ENCODE measurements around the gene KCNQ4.
A peak's percentile ranks its signal among the peaks of the same experiment; 100 is the strongest.

The KCNQ4 gene

DNA sequence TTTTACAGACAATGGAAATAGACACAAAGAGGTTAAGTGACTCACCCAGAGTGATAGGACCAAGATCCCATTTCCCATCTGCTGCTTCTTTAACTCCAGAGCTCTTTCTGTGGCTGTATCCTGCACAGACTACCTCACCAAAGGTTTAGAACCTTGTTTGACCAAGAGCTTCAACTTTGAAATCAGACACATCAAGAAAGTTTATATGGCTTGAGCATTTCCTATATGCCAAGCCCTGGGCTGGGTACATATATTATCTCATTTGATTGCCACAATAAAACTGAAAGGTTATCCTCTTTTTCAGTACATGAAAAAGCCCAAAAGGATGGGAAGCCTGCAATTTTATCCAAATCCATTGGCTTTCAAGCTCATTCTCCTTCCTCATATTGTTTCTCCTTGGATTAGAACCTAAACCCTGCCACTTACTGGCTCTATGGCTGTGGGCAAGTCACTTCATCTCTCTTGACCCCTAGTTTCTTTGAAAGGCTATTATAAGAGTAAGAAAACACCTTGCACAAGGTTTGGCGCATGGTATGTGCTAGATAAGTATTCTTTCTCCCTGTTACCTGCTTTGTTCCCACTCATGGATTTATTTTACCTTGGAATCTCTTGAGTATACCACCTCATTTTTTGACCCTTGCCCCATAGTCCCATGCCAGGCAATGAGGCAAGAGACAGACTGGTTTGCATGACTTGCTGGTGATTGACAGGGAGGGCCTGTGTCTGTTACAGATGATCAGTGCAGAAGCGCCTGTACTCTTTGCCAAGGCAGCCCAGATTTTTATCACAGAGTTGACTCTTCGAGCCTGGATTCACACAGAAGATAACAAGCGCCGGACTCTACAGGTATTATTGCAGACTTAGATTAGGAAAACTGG is 34.5 kb upstream of the KCNQ4 start:
- peak overlapping the region; percentile 41 for H3K4me3 ChIP-seq (ENCODE audit: low read depth, low read length)
- H3K27ac ChIP-seq = no peak overlapping the region
- H3K79me2 ChIP-seq = no peaks in the 10 kb centered on the region
- no peaks in the 10 kb centered on the region for H3K9me3 ChIP-seq (ENCODE audit: control insufficient read depth, low read length)
- H3K4me1 ChIP-seq = peaks cover 4% of the 10 kb centered on the region
- no peaks in the 10 kb centered on the region for H3K27me3 ChIP-seq (ENCODE audit: control insufficient read depth, insufficient read depth, low read length)
- H3K9ac ChIP-seq = no peak overlapping the region
- H3K36me3 ChIP-seq (ENCODE audit: control insufficient read depth, insufficient read depth, low read length) = no peaks in the 10 kb centered on the region
- no peak overlapping the region for H2AFZ ChIP-seq
- TF ChIP-seq, protein P1, sequence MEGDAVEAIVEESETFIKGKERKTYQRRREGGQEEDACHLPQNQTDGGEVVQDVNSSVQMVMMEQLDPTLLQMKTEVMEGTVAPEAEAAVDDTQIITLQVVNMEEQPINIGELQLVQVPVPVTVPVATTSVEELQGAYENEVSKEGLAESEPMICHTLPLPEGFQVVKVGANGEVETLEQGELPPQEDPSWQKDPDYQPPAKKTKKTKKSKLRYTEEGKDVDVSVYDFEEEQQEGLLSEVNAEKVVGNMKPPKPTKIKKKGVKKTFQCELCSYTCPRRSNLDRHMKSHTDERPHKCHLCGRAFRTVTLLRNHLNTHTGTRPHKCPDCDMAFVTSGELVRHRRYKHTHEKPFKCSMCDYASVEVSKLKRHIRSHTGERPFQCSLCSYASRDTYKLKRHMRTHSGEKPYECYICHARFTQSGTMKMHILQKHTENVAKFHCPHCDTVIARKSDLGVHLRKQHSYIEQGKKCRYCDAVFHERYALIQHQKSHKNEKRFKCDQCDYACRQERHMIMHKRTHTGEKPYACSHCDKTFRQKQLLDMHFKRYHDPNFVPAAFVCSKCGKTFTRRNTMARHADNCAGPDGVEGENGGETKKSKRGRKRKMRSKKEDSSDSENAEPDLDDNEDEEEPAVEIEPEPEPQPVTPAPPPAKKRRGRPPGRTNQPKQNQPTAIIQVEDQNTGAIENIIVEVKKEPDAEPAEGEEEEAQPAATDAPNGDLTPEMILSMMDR (IDR thresholded peaks at IDR 0.05) = no peak
- H3K4me2 ChIP-seq (ENCODE audit: low read length) = peak overlapping the region; percentile 56

DNA sequence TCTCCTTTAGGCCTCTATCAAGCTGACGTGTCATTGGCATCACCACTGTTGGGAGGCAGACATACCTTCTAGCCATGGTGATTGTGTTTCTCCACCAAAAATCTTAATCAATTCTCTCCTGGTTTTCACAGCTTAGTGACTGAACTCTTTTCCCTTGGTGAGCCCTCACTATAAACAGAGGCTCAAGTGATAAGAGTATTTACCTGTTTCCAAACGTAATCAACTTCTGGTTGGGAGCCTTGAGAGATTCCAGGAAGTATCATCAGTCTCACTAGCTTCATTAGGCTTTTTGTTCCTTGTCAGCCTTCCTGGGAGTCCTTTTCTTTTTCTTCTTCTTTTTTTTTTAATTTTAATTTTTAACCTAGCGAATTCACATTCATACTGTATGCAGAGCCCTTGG is 33.8 kb upstream of the KCNQ4 start:
- Histone ChIP-seq H3K9ac (no peak overlapping the region), H3K4me3 (ENCODE audit: low read depth, low read length) (peak overlapping the region; percentile 41), H3K36me3 (ENCODE audit: control insufficient read depth, insufficient read depth, low read length) (no peaks in the 10 kb centered on the region), H2AFZ (no peak overlapping the region), H3K27me3 (ENCODE audit: control insufficient read depth, insufficient read depth, low read length) (no peaks in the 10 kb centered on the region), H3K27ac (no peak overlapping the region), H3K79me2 (peaks cover 3% of the 10 kb centered on the region), H3K9me3 (ENCODE audit: control insufficient read depth, low read length) (no peaks in the 10 kb centered on the region), H3K4me2 (ENCODE audit: low read length) (peak overlapping the region; percentile 56), H3K4me1 (peaks cover 4% of the 10 kb centered on the region)
- TF ChIP-seq, protein P1 (IDR thresholded peaks at IDR 0.05) = no peak

DNA sequence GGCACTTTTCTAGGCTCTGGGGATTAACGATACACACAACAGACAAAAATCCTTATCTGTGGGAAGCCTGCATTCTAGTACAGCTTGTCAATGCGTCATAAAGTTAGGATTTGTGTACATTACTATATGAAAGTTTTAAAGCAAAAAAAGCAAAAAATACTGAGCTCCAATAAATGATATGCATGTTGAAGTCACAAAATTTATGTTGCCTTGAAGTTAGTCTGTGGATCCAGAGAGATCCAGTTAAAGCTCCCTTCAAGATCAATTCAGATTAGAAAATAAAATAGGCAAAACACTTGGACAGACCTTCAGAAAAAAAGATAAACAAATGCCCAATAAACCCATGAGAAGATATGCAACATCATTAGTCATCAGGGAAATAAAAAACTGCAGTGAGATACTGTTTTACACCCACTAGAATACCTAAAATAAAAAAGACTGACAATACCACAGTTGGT is 33.1 kb upstream of the KCNQ4 start:
- Histone ChIP-seq H3K4me1 (peaks cover 4% of the 10 kb centered on the region), H3K9ac (no peak overlapping the region), H2AFZ (no peak overlapping the region), H3K4me3 (ENCODE audit: low read depth, low read length) (no peak overlapping the region), H3K79me2 (peaks cover 3% of the 10 kb centered on the region), H3K4me2 (ENCODE audit: low read length) (peak overlapping the region; percentile 36), H3K9me3 (ENCODE audit: control insufficient read depth, low read length) (no peaks in the 10 kb centered on the region), H3K36me3 (ENCODE audit: control insufficient read depth, insufficient read depth, low read length) (no peaks in the 10 kb centered on the region), H3K27me3 (ENCODE audit: control insufficient read depth, insufficient read depth, low read length) (no peaks in the 10 kb centered on the region), H3K27ac (no peak overlapping the region)
- TF ChIP-seq, protein P1 (IDR thresholded peaks at IDR 0.05) = no peak

DNA sequence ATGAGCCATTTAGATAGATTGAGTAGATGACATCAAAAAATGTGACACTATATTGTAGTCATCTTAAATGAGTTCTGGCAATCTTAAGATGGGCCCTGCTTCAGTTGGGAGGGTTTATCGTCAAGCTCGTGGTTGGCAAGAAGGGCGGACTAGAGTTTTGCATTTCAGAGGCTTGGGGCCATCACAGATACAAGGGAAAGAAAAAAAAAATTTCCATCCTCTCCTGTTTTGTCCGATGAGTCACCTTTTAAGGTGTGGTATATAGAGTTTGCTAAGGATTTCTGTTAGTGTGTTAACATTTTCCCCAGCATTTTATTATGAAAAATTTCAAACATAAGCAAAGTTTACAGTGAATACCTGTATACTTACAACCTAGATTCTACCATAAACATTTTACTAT is 31.8 kb upstream of the KCNQ4 start:
- H3K27ac ChIP-seq = no peak overlapping the region
- no peaks in the 10 kb centered on the region for H3K27me3 ChIP-seq (ENCODE audit: control insufficient read depth, insufficient read depth, low read length)
- no peaks in the 10 kb centered on the region for H3K36me3 ChIP-seq (ENCODE audit: control insufficient read depth, insufficient read depth, low read length)
- peaks cover 4% of the 10 kb centered on the region for H3K4me1 ChIP-seq
- H3K4me2 ChIP-seq (ENCODE audit: low read length) = no peak overlapping the region
- TF ChIP-seq, protein P1 (IDR thresholded peaks at IDR 0.05) = no peak
- H3K79me2 ChIP-seq = peaks cover 3% of the 10 kb centered on the region
- no peaks in the 10 kb centered on the region for H3K9me3 ChIP-seq (ENCODE audit: control insufficient read depth, low read length)
- no peak overlapping the region for H3K9ac ChIP-seq
- no peak overlapping the region for H3K4me3 ChIP-seq (ENCODE audit: low read depth, low read length)
- H2AFZ ChIP-seq = no peak overlapping the region

Measured in parathyroid adenoma (tissue), 2 donors.